H9 (cell line): ENCODE measurements around the gene NT5DC2. TPM values are rescaled to one million over a fixed set of nuclear protein-coding genes. Genes with fewer than 3 reads are reported as not detected.

Source experiments
- DNase-seq: peaks from one replicate; pipeline ENCODE4 v3.0.0-alpha.2; 2017
- H2AFZ ChIP-seq: one replicate; pipeline ENCODE4 v1.6.1; 2013; ENCODE audit warnings: mild to moderate bottlenecking, low read length, control low read depth, moderate library complexity
- H2AK5ac ChIP-seq: 2 replicates; pipeline ENCODE4 v1.6.1; 2013; ENCODE audit warnings: low read length, control low read depth, mixed read lengths; ENCODE audit not compliant: insufficient read length
- H2BK120ac ChIP-seq: one replicate; pipeline ENCODE4 v1.6.1; 2013; ENCODE audit warnings: low read depth, mild to moderate bottlenecking, low read length, control low read depth, inconsistent platforms; ENCODE audit not compliant: poor library complexity, severe bottlenecking
- H2BK12ac ChIP-seq: 2 replicates; pipeline ENCODE4 v1.6.1; 2013; ENCODE audit warnings: low read length, control low read depth, mixed read lengths, low read depth; ENCODE audit not compliant: insufficient read length
- H2BK15ac ChIP-seq: 2 replicates; pipeline ENCODE4 v1.6.1; 2013; ENCODE audit warnings: low read depth, low read length, control low read depth
- H2BK20ac ChIP-seq: one replicate; pipeline ENCODE4 v1.6.1; 2013; ENCODE audit warnings: low read depth, mild to moderate bottlenecking, low read length, control low read depth, inconsistent platforms; ENCODE audit not compliant: poor library complexity, severe bottlenecking
- H2BK5ac ChIP-seq: 2 replicates; pipeline ENCODE4 v1.6.1; 2013; ENCODE audit warnings: low read length, control low read depth, mixed read lengths; ENCODE audit not compliant: insufficient read length
- H3K14ac ChIP-seq: 2 replicates; pipeline ENCODE4 v1.6.1; 2013; ENCODE audit warnings: low read length, control low read depth; ENCODE audit not compliant: insufficient read depth
- H3K18ac ChIP-seq: 2 replicates; pipeline ENCODE4 v1.6.1; 2013; ENCODE audit warnings: low read depth, mild to moderate bottlenecking, mixed read lengths, low read length, control low read depth; ENCODE audit not compliant: insufficient read length
- H3K23ac ChIP-seq: 2 replicates; pipeline ENCODE4 v1.6.1; 2013; ENCODE audit warnings: low read length, control low read depth, mixed read lengths, low read depth; ENCODE audit not compliant: insufficient read length
- H3K23me2 ChIP-seq: 2 replicates; pipeline ENCODE4 v1.6.1; 2013; ENCODE audit warnings: low read depth, mild to moderate bottlenecking, mixed read lengths, low read length, control low read depth; ENCODE audit not compliant: insufficient read length, poor library complexity, severe bottlenecking
- H3K27ac ChIP-seq: 2 replicates; pipeline ENCODE4 v1.5.1; 2013; ENCODE audit warnings: low read length, control low read depth, mixed read lengths, low read depth; ENCODE audit not compliant: insufficient read length
- H3K27me3 ChIP-seq: 2 replicates; pipeline ENCODE4 v1.6.1; 2013; ENCODE audit warnings: low read length, control low read depth, inconsistent platforms; ENCODE audit not compliant: insufficient read depth
- H3K4ac ChIP-seq: 2 replicates; pipeline ENCODE4 v1.6.1; 2013; ENCODE audit warnings: low read depth, mild to moderate bottlenecking, control low read depth, inconsistent platforms, low read length, moderate library complexity
- H3K4me1 ChIP-seq: 2 replicates; pipeline ENCODE4 v1.6.1; 2013; ENCODE audit warnings: low read length, control low read depth, inconsistent platforms; ENCODE audit not compliant: insufficient read depth
- H3K4me2 ChIP-seq: 2 replicates; pipeline ENCODE4 v1.6.1; 2013; ENCODE audit warnings: low read length, control low read depth, mixed read lengths; ENCODE audit not compliant: insufficient read length, insufficient read depth
- H3K56ac ChIP-seq: 2 replicates; pipeline ENCODE4 v1.6.1; 2013; ENCODE audit warnings: low read depth, mild to moderate bottlenecking, mixed read lengths, low read length, control low read depth; ENCODE audit not compliant: insufficient read length
- H3K79me1 ChIP-seq: 2 replicates; pipeline ENCODE4 v1.6.1; 2013; ENCODE audit warnings: low read depth, mild to moderate bottlenecking, moderate library complexity, low read length, control low read depth, inconsistent platforms; ENCODE audit not compliant: insufficient read depth, poor library complexity, severe bottlenecking
- H3K79me2 ChIP-seq: 2 replicates; pipeline ENCODE4 v1.6.1; 2013; ENCODE audit warnings: low read length, control low read depth, inconsistent platforms; ENCODE audit not compliant: insufficient read depth
- H3K9ac ChIP-seq: 2 replicates; pipeline ENCODE4 v1.6.1; 2013; ENCODE audit warnings: low read length, control low read depth, mixed read lengths; ENCODE audit not compliant: insufficient read length; ENCODE audit errors: extremely low read depth
- H3K9me3 ChIP-seq: one replicate; pipeline ENCODE4 v1.6.1; 2013; ENCODE audit warnings: low read depth, low read length, inconsistent platforms; ENCODE audit not compliant: control insufficient read depth
- H3T11ph ChIP-seq: one replicate; pipeline ENCODE4 v1.6.1; 2013; ENCODE audit warnings: mild to moderate bottlenecking, low read length, control low read depth, inconsistent platforms
- H4K20me1 ChIP-seq: one replicate; pipeline ENCODE4 v1.6.1; 2013; ENCODE audit not compliant: control insufficient read depth, insufficient read length, insufficient read depth
- H4K5ac ChIP-seq: 2 replicates; pipeline ENCODE4 v1.6.1; 2013; ENCODE audit warnings: low read depth, mild to moderate bottlenecking, mixed read lengths, low read length, control low read depth; ENCODE audit not compliant: insufficient read length
- H4K8ac ChIP-seq: replicated peaks from 2 replicates; pipeline ENCODE4 v1.6.1; 2013; ENCODE audit warnings: low read length, control low read depth, mixed read lengths, low read depth; ENCODE audit not compliant: insufficient read length
- H4K91ac ChIP-seq: 2 replicates; pipeline ENCODE4 v1.6.1; 2013; ENCODE audit warnings: low read depth, mild to moderate bottlenecking, moderate library complexity, mixed read lengths, low read length, control low read depth; ENCODE audit not compliant: insufficient read length
- H3K27ac Mint-ChIP-seq, 3 experiments: 2 replicates in 2 of 3; 3 replicates in 1 of 3; pipeline ENCODE4 v1.8.0; 2020 to 2021; ENCODE audit warnings: mixed read lengths in 3 of 3, mild to moderate bottlenecking in 1 of 3, moderate library complexity in 1 of 3
- H3K27me3 Mint-ChIP-seq: 2 replicates; pipeline ENCODE4 v1.8.0; 2021; ENCODE audit warnings: low read depth, mild to moderate bottlenecking, moderate library complexity, mixed read lengths
- H3K36me3 Mint-ChIP-seq, 3 experiments: 2 replicates in 2 of 3; 3 replicates in 1 of 3; pipeline ENCODE4 v1.8.0; 2020 to 2021; ENCODE audit warnings: low read depth in 3 of 3, mixed read lengths in 3 of 3; ENCODE audit not compliant: insufficient read depth in 1 of 3
- H3K4me1 Mint-ChIP-seq, 2 experiments: 2 replicates each; pipeline ENCODE4 v1.8.0; 2020; ENCODE audit warnings: mixed read lengths in 2 of 2
- H3K4me3 Mint-ChIP-seq, 2 experiments: 2 replicates in 1 of 2; 3 replicates in 1 of 2; pipeline ENCODE4 v1.8.0; 2020 to 2021; ENCODE audit warnings: mild to moderate bottlenecking in 2 of 2, mixed read lengths in 2 of 2, moderate library complexity in 1 of 2
- H3K9me3 Mint-ChIP-seq, 2 experiments: 2 replicates in 1 of 2; 3 replicates in 1 of 2; pipeline ENCODE4 v1.8.0; 2020; ENCODE audit warnings: mild to moderate bottlenecking in 2 of 2, mixed read lengths in 2 of 2, moderate library complexity in 1 of 2
- WGBS: extraction: QIAGEN DNeasy Blood & Tissue Kit; methylation state at CpG from one replicate; pipeline ENCODE4 v1.1.7; 2013; ENCODE audit warnings: missing lambda C conversion rate, low lambda C conversion rate, mixed read lengths; ENCODE audit not compliant: insufficient read length; ENCODE audit errors: extremely low coverage; 5-methylcytosine and 5-hydroxymethylcytosine counted together
- total RNA-seq: library from RNA; stranded (reverse); gene quantifications from 2 replicates; pipeline ENCODE4 v1.2.1, GENCODE V29; 2021
- TF ChIP-seq, protein P1 (sequence below): fragments of 200-600 bp; sonication (generic); conservative IDR thresholded peaks from 3 replicates; pipeline ENCODE4 v1.8.0; 2021; ENCODE audit warnings: antibody characterized with exemption, mild to moderate bottlenecking

Gene NT5DC2
- total RNA-seq, 1 experiment from 2014 or later, result 444 TPM

GRCh38 chr3:52528586-52529375 lies 4.9 kb downstream of the NT5DC2 start:
- no peak overlapping the region for H4K91ac ChIP-seq
- no peak overlapping the region for H3T11ph ChIP-seq
- H3K9me3 ChIP-seq, result no peaks in the 10 kb centered on the region
- no peaks in the 10 kb centered on the region for H4K20me1 ChIP-seq
- no peak overlapping the region for H2AK5ac ChIP-seq
- no peak overlapping the region for H4K5ac ChIP-seq
- WGBS, result no CpG with 5 or more reads among the region's 25 CpGs
- peaks cover 2% of the 10 kb centered on the region; the same call in 1 of the 2 replicates for H3K79me2 ChIP-seq
- Mint-ChIP-seq H3K36me3 (peaks cover 28 to 60% (median 59%) of the 10 kb centered on the region in 3 experiments; a peak in 6 of 7 replicates), H3K4me1 (peaks cover 9 to 10% of the 10 kb centered on the region in 2 experiments), H3K27ac (peak overlapping the region in 1 of 3 experiments; percentile 68; a peak in 2 of 7 replicates), H3K4me3 (no peak overlapping the region), H3K27me3 (no peaks in the 10 kb centered on the region), H3K9me3 (no peaks in the 10 kb centered on the region)
- no peak overlapping the region for H3K9ac ChIP-seq
- H3K27ac ChIP-seq, result no peak overlapping the region
- no peak overlapping the region for H3K56ac ChIP-seq
- TF ChIP-seq, protein P1, sequence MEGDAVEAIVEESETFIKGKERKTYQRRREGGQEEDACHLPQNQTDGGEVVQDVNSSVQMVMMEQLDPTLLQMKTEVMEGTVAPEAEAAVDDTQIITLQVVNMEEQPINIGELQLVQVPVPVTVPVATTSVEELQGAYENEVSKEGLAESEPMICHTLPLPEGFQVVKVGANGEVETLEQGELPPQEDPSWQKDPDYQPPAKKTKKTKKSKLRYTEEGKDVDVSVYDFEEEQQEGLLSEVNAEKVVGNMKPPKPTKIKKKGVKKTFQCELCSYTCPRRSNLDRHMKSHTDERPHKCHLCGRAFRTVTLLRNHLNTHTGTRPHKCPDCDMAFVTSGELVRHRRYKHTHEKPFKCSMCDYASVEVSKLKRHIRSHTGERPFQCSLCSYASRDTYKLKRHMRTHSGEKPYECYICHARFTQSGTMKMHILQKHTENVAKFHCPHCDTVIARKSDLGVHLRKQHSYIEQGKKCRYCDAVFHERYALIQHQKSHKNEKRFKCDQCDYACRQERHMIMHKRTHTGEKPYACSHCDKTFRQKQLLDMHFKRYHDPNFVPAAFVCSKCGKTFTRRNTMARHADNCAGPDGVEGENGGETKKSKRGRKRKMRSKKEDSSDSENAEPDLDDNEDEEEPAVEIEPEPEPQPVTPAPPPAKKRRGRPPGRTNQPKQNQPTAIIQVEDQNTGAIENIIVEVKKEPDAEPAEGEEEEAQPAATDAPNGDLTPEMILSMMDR, result no peak
- H3K4me1 ChIP-seq, result no peaks in the 10 kb centered on the region
- no peak overlapping the region for H3K14ac ChIP-seq
- H3K23ac ChIP-seq, result no peak overlapping the region
- no peak for DNase-seq
- H3K18ac ChIP-seq, result no peak overlapping the region
- peaks cover 8% of the 10 kb centered on the region for H3K23me2 ChIP-seq
- H3K27me3 ChIP-seq, result no peaks in the 10 kb centered on the region
- H2BK15ac ChIP-seq, result no peak overlapping the region
- H2BK12ac ChIP-seq, result no peak overlapping the region
- no peaks in the 10 kb centered on the region for H3K79me1 ChIP-seq
- H2BK5ac ChIP-seq, result no peak overlapping the region
- no peak overlapping the region for H2BK20ac ChIP-seq
- no peak overlapping the region for H2AFZ ChIP-seq
- no peak overlapping the region for H3K4me2 ChIP-seq
- no peak overlapping the region for H2BK120ac ChIP-seq
- H4K8ac ChIP-seq, result no peak overlapping the region
- no peak overlapping the region for H3K4ac ChIP-seq
